K562 (cell line): Measurements from ENCODE around the gene SMIM22. TPM values are rescaled to one million over a fixed set of nuclear protein-coding genes. Genes with fewer than 3 reads are reported as not detected.

ENCODE experiments used
- ATAC-seq: fragments of 200-7000 bp; cut with Tn5 transposase; 3 replicates; pipeline ENCODE4 v1.9.1; 2020; ENCODE audit warnings: moderate library complexity
- BruUV-seq: library from RNA; stranded (reverse); fragments of 400-500 nt; replicated peaks from 2 replicates; lab custom pipeline; 2021; lab: Mats Ljungman, UMichigan
- CTCF ChIA-PET: fragments of 300-600 bp; formaldehyde crosslinking; extraction: SDS; loops from one replicate; lab custom pipeline; 2021; ENCODE audit warnings: low intra/inter-chr PET ratio; lab: Yijun Ruan, JAX
- POLR2A ChIA-PET: fragments of 300-600, 350-650 bp; sonication (Branson Sonifier 250); formaldehyde crosslinking; extraction: SDS; loops from one replicate; lab custom pipeline; 2021; ENCODE audit warnings: antibody characterized with exemption, inconsistent platforms; lab: Yijun Ruan, JAX
- DNase-seq, 4 experiments: peaks; one replicate each; pipeline versions ENCODE4 v3.0.0 to v3.0.0-alpha.2; 2011 to 2018; ENCODE audit warnings: low spot score in 3 of 4, mixed read lengths in 3 of 4; ENCODE audit errors: extremely low read depth in 1 of 4
- FAIRE-seq: peaks from 2 replicates; lab custom pipeline; 2011; peaks lifted over from hg19 to GRCh38; lab: Jason Lieb, UNC
- H2AFZ ChIP-seq: 2 replicates; pipeline ENCODE4 v1.6.0; 2011; ENCODE audit warnings: low read depth, low read length, control low read depth, inconsistent platforms
- H3K27ac ChIP-seq: fragments of 200-600 bp; 3 replicates; pipeline ENCODE4 v1.8.0; 2011; ENCODE audit warnings: low read depth, mild to moderate bottlenecking, control low read depth, inconsistent platforms, low read length, moderate library complexity, mixed read lengths; ENCODE audit errors: extremely low read depth
- H3K27me3 ChIP-seq, 2 experiments: fragments of 300-600 bp in 1 of 2; 2 replicates in 1 of 2; 3 replicates in 1 of 2; pipeline versions ENCODE4 v1.6.0 to v1.8.0; 2011; ENCODE audit warnings: inconsistent platforms in 2 of 2, low read length in 2 of 2, mild to moderate bottlenecking in 1 of 2, mixed read lengths in 1 of 2, moderate library complexity in 1 of 2; ENCODE audit not compliant: control insufficient read depth in 2 of 2, insufficient read depth in 2 of 2
- H3K36me3 ChIP-seq: fragments of 300-600 bp; 3 replicates; pipeline ENCODE4 v1.8.0; 2011; ENCODE audit warnings: mild to moderate bottlenecking, low read length, inconsistent platforms; ENCODE audit not compliant: control insufficient read depth, insufficient read depth
- H3K4me1 ChIP-seq, 2 experiments: fragments of 200-600 bp in 1 of 2; replicated peaks in 1 of 2; 2 replicates in 1 of 2; 3 replicates in 1 of 2; pipeline versions ENCODE4 v1.5.1 to v1.8.0; 2011; ENCODE audit warnings: inconsistent platforms in 2 of 2, low read length in 2 of 2, mild to moderate bottlenecking in 1 of 2, mixed read lengths in 1 of 2, moderate library complexity in 1 of 2; ENCODE audit not compliant: control insufficient read depth in 2 of 2, insufficient read depth in 2 of 2
- H3K4me2 ChIP-seq: 2 replicates; pipeline ENCODE4 v1.6.1; 2011; ENCODE audit warnings: low read length, control low read depth, inconsistent platforms, mixed read lengths; ENCODE audit not compliant: insufficient read depth
- H3K4me3 ChIP-seq: fragments of 200-600 bp; sonication (generic), shearing (Covaris generic); 2 replicates; pipeline ENCODE4 v1.5.1; 2016; ENCODE audit warnings: control low read depth, inconsistent platforms
- H3K79me2 ChIP-seq: fragments of 200-600 bp; 3 replicates; pipeline ENCODE4 v1.8.0; 2011; ENCODE audit warnings: low read length, inconsistent platforms; ENCODE audit not compliant: control insufficient read depth, insufficient read depth
- H3K9ac ChIP-seq, 2 experiments: 2 replicates each; pipeline versions ENCODE4 v1.6.0 to v1.6.1; 2011; ENCODE audit warnings: low read depth in 2 of 2, low read length in 2 of 2, control low read depth in 1 of 2, inconsistent platforms in 1 of 2, mild to moderate bottlenecking in 1 of 2, mixed read lengths in 1 of 2; ENCODE audit not compliant: insufficient read depth in 1 of 2
- H3K9me1 ChIP-seq: one replicate; pipeline ENCODE4 v1.6.0; 2011; ENCODE audit warnings: inconsistent platforms, mild to moderate bottlenecking, low read length, moderate library complexity; ENCODE audit not compliant: control insufficient read depth, insufficient read depth
- H3K9me3 ChIP-seq: replicated peaks from 2 replicates; pipeline ENCODE4 v1.5.1; 2011; ENCODE audit warnings: low read depth, low read length, inconsistent platforms; ENCODE audit not compliant: control insufficient read depth, insufficient read depth
- H4K20me1 ChIP-seq: replicated peaks from 2 replicates; pipeline ENCODE4 v1.6.1; 2011; ENCODE audit warnings: low read length, inconsistent platforms, mixed read lengths; ENCODE audit not compliant: control insufficient read depth, insufficient read depth
- POLR2G ChIP-seq: fragments of 200-400 bp; formaldehyde crosslinking; IDR thresholded peaks from 2 replicates; pipeline ENCODE4 v1.6.1; 2017; ENCODE audit warnings: low read depth, mild to moderate bottlenecking, antibody characterized with exemption, low read length, moderate library complexity
- ZBTB40 ChIP-seq, 2 experiments: fragments of 450-650 bp in 1 of 2; sonication (generic) in 1 of 2; formaldehyde crosslinking in 1 of 2; IDR thresholded peaks; 2 replicates each; pipeline versions ENCODE4 v1.7.1 to v1.9.0; 2016 to 2022; ENCODE audit warnings: inconsistent platforms in 1 of 2, mild to moderate bottlenecking in 1 of 2, missing genetic modification reagents in 1 of 2
- WGBS: fragments of 100-300 bp; shearing (Covaris generic); methylation state at CpG from one replicate; pipeline ENCODE4 v1.1.6; 2016; ENCODE audit warnings: low coverage, mixed read lengths; ENCODE audit not compliant: insufficient coverage; ENCODE audit errors: missing lambda C conversion rate; 5-methylcytosine and 5-hydroxymethylcytosine counted together
- in situ Hi-C: fragments of 300-500 bp; cut with MboI; formaldehyde crosslinking; loops from 4 replicates; pipeline ENCODE4 v1.15.0; 2018; ENCODE audit warnings: inconsistent platforms, mixed read lengths
- intact Hi-C: fragments of 100-400 bp; cut with micrococcal nuclease; formaldehyde crosslinking; loops from 2 replicates; pipeline ENCODE4 v1.14.2; 2022
- polyA plus RNA-seq, 8 experiments: library from polyadenylated mRNA; depleted of rRNA in 4 of 8; stranded (reverse) in 5 of 8; unstranded in 3 of 8; fragments of >200 nt; fragmentation: Nextera tagmentation in 2 of 8; fragmentation: Illumina TruSeq in 1 of 8; extraction: Ambion mirVana in 2 of 8; extraction: Trizol in 1 of 8; gene quantifications; 2 replicates each; pipeline versions ENCODE4 v1.2.1 to v1.2.3, GENCODE V29; 2011 to 2014; ENCODE audit warnings: inconsistent platforms in 1 of 8, missing spikeins in 1 of 8
- total RNA-seq, 7 experiments: library from RNA; depleted of rRNA in 6 of 7; stranded (reverse); fragments of >200 nt in 6 of 7; fragmentation: Illumina TruSeq in 2 of 7; extraction: Trizol in 2 of 7; gene quantifications; 2 replicates each; pipeline versions ENCODE4 v1.2.1 to v1.2.3, GENCODE V29; 2011 to 2021; ENCODE audit warnings: low replicate concordance in 1 of 7

The SMIM22 gene
- total and polyA plus RNA-seq, 9 of the 15 experiments (the other 6 are each of a cell fraction or from before 2014, with no cell fraction given): not detected

- DNase-seq: no peak
- no peaks in the 10 kb centered on the region for H3K27me3 ChIP-seq
- ChIA-PET POLR2A (no interaction called here), CTCF (no interaction called here)
- in situ Hi-C loops (no loop called here), intact Hi-C loops (no loop called here)
- no peak overlapping the region for H3K4me3 ChIP-seq
- H3K4me2 ChIP-seq: no peak overlapping the region
- H3K9ac ChIP-seq: 0 out of 4 replicates have a peak overlapping the region, but pooled peaks of 1 of the 2 experiments have one; percentile 28
- H3K79me2 ChIP-seq: no peaks in the 10 kb centered on the region
- no peaks in the 10 kb centered on the region for H3K9me3 ChIP-seq
- 0 out of 2 replicates have a peak, but pooled peaks have one; percentile 9 for TF ChIP-seq POLR2G
- no peak for TF ChIP-seq ZBTB40 (IDR thresholded peaks at IDR 0.05)
- TF ChIP-seq ZBTB40 (CRISPR knock-in tag; IDR thresholded peaks at IDR 0.05): no peak
- no peaks in the 10 kb centered on the region for H4K20me1 ChIP-seq
- no peak for FAIRE-seq
- H3K36me3 ChIP-seq: peaks cover 13% of the 10 kb centered on the region; the same call in 1 of the 3 replicates
- no peak for ATAC-seq
- no TSS peak for BruUV-seq
- WGBS: 83% methylated on average over 30 of the region's 30 CpGs
- no peak overlapping the region for H2AFZ ChIP-seq
- peaks cover 3 to 37% of the 10 kb centered on the region in 2 experiments; a peak in 3 of 5 replicates for H3K4me1 ChIP-seq
- H3K27ac ChIP-seq: no peak overlapping the region
- no peaks in the 10 kb centered on the region for H3K9me1 ChIP-seq
These were observed 831 bp downstream of the SMIM22 start for GRCh38 chr16:4795828-4796572.
